CD4-positive, alpha-beta T cell (primary cell): Measurements from ENCODE around the gene EIF4H. TPM values are rescaled to one million over a fixed set of nuclear protein-coding genes. Genes with fewer than 3 reads are reported as not detected.

Source experiments
- ATAC-seq: fragments of 200-7000 bp; cut with Tn5 transposase; one replicate; pipeline ENCODE4 v1.10.0; 2022; ENCODE audit warnings: mild to moderate bottlenecking; ENCODE audit not compliant: poor library complexity
- CTCF ChIA-PET: fragments of 350-600 bp; sonication (Branson Sonifier 250); formaldehyde crosslinking; loops from one replicate; lab custom pipeline; 2021; ENCODE audit warnings: antibody characterized with exemption, inconsistent platforms; lab: Charles Lee
- POLR2A ChIA-PET: fragments of 350-600 bp; sonication (Branson Sonifier 250); formaldehyde crosslinking; loops from one replicate; lab custom pipeline; 2021; ENCODE audit warnings: antibody characterized with exemption, inconsistent platforms; lab: Charles Lee
- DNase-seq, 14 experiments: peaks; one replicate each; pipeline ENCODE4 v3.0.0-alpha.2; 2013 to 2020; ENCODE audit warnings: mixed read lengths in 2 of 14
- H3K27ac ChIP-seq, 2 donors: one replicate each; pipeline versions ENCODE4 v1.5.1 to v1.7.0; 2013; ENCODE audit warnings: low read length in 2 of 2, low read depth in 1 of 2, mild to moderate bottlenecking in 1 of 2
- H3K27me3 ChIP-seq, 2 experiments: 1 replicate in 1 of 2; 2 replicates in 1 of 2; pipeline versions ENCODE4 v1.6.1 to v1.7.0; 2013; ENCODE audit warnings: low read length in 2 of 2, control low read depth in 1 of 2, mild to moderate bottlenecking in 1 of 2, moderate library complexity in 1 of 2; ENCODE audit not compliant: insufficient read depth in 2 of 2, control insufficient read depth in 1 of 2
- H3K36me3 ChIP-seq: one replicate; pipeline ENCODE4 v1.6.1; 2013; ENCODE audit warnings: low read length, control low read depth; ENCODE audit not compliant: insufficient read depth
- H3K4me1 ChIP-seq: one replicate; pipeline ENCODE4 v1.6.1; 2013; ENCODE audit warnings: low read length, control low read depth; ENCODE audit not compliant: insufficient read depth
- H3K4me3 ChIP-seq: one replicate; pipeline ENCODE4 v1.5.1; 2013; ENCODE audit warnings: mild to moderate bottlenecking, low read length, moderate library complexity
- H3K9me3 ChIP-seq, 2 experiments: 1 replicate in 1 of 2; 2 replicates in 1 of 2; pipeline versions ENCODE4 v1.6.1 to v1.7.0; 2013; ENCODE audit warnings: low read length in 2 of 2, mild to moderate bottlenecking in 2 of 2, control low read depth in 1 of 2, moderate library complexity in 1 of 2; ENCODE audit not compliant: control insufficient read depth in 1 of 2, insufficient read depth in 1 of 2
- H3K27ac Mint-ChIP-seq: one replicate; pipeline ENCODE4 v1.8.0; 2020; ENCODE audit warnings: mixed read lengths
- H3K27me3 Mint-ChIP-seq: one replicate; pipeline ENCODE4 v1.8.0; 2021; ENCODE audit warnings: mixed read lengths
- H3K36me3 Mint-ChIP-seq: one replicate; pipeline ENCODE4 v1.8.0; 2021; ENCODE audit warnings: low read depth, mixed read lengths
- H3K4me1 Mint-ChIP-seq: one replicate; pipeline ENCODE4 v1.8.0; 2021; ENCODE audit warnings: low read depth, mixed read lengths
- H3K4me3 Mint-ChIP-seq: one replicate; pipeline ENCODE4 v1.8.0; 2020; ENCODE audit warnings: mild to moderate bottlenecking, mixed read lengths
- H3K9me3 Mint-ChIP-seq: one replicate; pipeline ENCODE4 v1.8.0; 2020; ENCODE audit warnings: mixed read lengths
- CTCF ChIP-seq: fragments of 200-600 bp; IDR thresholded peaks from one replicate; pipeline ENCODE4 v1.8.0; 2022; ENCODE audit warnings: antibody characterized with exemption, mild to moderate bottlenecking
- intact Hi-C, 2 experiments: fragments of 100-400 bp; cut with DNase I in 1 of 2; cut with micrococcal nuclease in 1 of 2; formaldehyde crosslinking; loops; one replicate each; pipeline versions ENCODE4 v1.15.1 to v1.9.0; 2023 to 2025; cut with DNase I, micrococcal nuclease
- total RNA-seq, 174 experiments: library from RNA in 2 of 174; stranded (reverse) in 2 of 174; gene quantifications; one replicate each; pipeline ENCODE4 v1.2.3 and lab custom pipeline; 2021 to 2026

The EIF4H gene
- total RNA-seq, 2 experiments from 2014 or later = 311 to 316 TPM

GRCh38 chr7:74231232-74231590, 57.1 kb downstream of the EIF4H start:
- H3K9me3 Mint-ChIP-seq = no peaks in the 10 kb centered on the region
- ChIA-PET POLR2A (no interaction called here), CTCF (interaction anchor here (0.8 kb wide), 1 partner anchor 25 kb away, joined by 3 read pairs; no protein-coding TSS in a partner anchor)
- no peak overlapping the region for H3K4me3 Mint-ChIP-seq
- DNase-seq (peak in 1 of 14 experiments; percentile 25), ATAC-seq (no peak)
- peaks cover 26% of the 10 kb centered on the region for H3K36me3 ChIP-seq
- H3K27ac Mint-ChIP-seq = no peak overlapping the region
- no peaks in the 10 kb centered on the region for H3K27me3 ChIP-seq
- peaks cover 49% of the 10 kb centered on the region for H3K36me3 Mint-ChIP-seq
- no peak for TF ChIP-seq CTCF
- intact Hi-C loops = no loop called here
- no peaks in the 10 kb centered on the region for H3K4me1 Mint-ChIP-seq
- peaks cover 6% of the 10 kb centered on the region for H3K4me1 ChIP-seq
- no peak overlapping the region for H3K4me3 ChIP-seq
- no peaks in the 10 kb centered on the region for H3K27me3 Mint-ChIP-seq
- no peaks in the 10 kb centered on the region for H3K9me3 ChIP-seq
- no peak overlapping the region for H3K27ac ChIP-seq

- no peak overlapping the region for H3K4me3 ChIP-seq
- intact Hi-C loops = no loop called here
- ATAC-seq (no peak), DNase-seq (no peak)
- no peaks in the 10 kb centered on the region for H3K4me1 Mint-ChIP-seq
- no peak for TF ChIP-seq CTCF
- peaks cover 65% of the 10 kb centered on the region for H3K36me3 Mint-ChIP-seq
- peaks cover 51% of the 10 kb centered on the region for H3K36me3 ChIP-seq
- H3K27me3 ChIP-seq = no peaks in the 10 kb centered on the region
- H3K27me3 Mint-ChIP-seq = no peaks in the 10 kb centered on the region
- no peaks in the 10 kb centered on the region for H3K9me3 Mint-ChIP-seq
- H3K27ac Mint-ChIP-seq = no peak overlapping the region
- H3K4me3 Mint-ChIP-seq = no peak overlapping the region
- ChIA-PET CTCF (no interaction called here), POLR2A (no interaction called here)
- peaks cover 3% of the 10 kb centered on the region for H3K4me1 ChIP-seq
- H3K9me3 ChIP-seq = no peaks in the 10 kb centered on the region
- no peak overlapping the region for H3K27ac ChIP-seq
These were observed 59.6 kb downstream of the EIF4H start for GRCh38 chr7:74233655-74234285.

- ChIA-PET CTCF (no interaction called here), POLR2A (no interaction called here)
- no peaks in the 10 kb centered on the region for H3K27me3 ChIP-seq
- no peak for DNase-seq
- Mint-ChIP-seq H3K4me1 (no peaks in the 10 kb centered on the region), H3K36me3 (peaks cover 60% of the 10 kb centered on the region), H3K27ac (no peak overlapping the region), H3K27me3 (no peaks in the 10 kb centered on the region), H3K4me3 (no peak overlapping the region), H3K9me3 (no peaks in the 10 kb centered on the region)
- no peak overlapping the region for H3K27ac ChIP-seq
- no peaks in the 10 kb centered on the region for H3K9me3 ChIP-seq
- H3K4me3 ChIP-seq = no peak overlapping the region
- TF ChIP-seq CTCF = no peak
- no peak for ATAC-seq
- peaks cover 3% of the 10 kb centered on the region for H3K4me1 ChIP-seq
- H3K36me3 ChIP-seq = peaks cover 63% of the 10 kb centered on the region
- intact Hi-C loops = no loop called here
These were observed 61.5 kb downstream of the EIF4H start for GRCh38 chr7:74235518-74236268.
